Transverse colon (tissue), 3 donors: ENCODE data around the gene RUNX3.

Source experiments
- CTCF ChIP-seq, 5 experiments: fragments of 200-600 bp in 3 of 5; fragments of 450-650 bp in 2 of 5; sonication (generic) in 3 of 5; IDR thresholded peaks; 1 replicate in 2 of 5; 2 replicates in 3 of 5; pipeline ENCODE4 v1.5.1; 2016 to 2017; ENCODE audit warnings: antibody characterized with exemption in 5 of 5, inconsistent platforms in 3 of 5, mild to moderate bottlenecking in 2 of 5, moderate library complexity in 1 of 5
- EP300 ChIP-seq: sonication (generic); formaldehyde crosslinking; IDR thresholded peaks from one replicate; pipeline ENCODE4 v1.6.1; 2017; ENCODE audit warnings: antibody characterized with exemption, low read depth

DNA sequence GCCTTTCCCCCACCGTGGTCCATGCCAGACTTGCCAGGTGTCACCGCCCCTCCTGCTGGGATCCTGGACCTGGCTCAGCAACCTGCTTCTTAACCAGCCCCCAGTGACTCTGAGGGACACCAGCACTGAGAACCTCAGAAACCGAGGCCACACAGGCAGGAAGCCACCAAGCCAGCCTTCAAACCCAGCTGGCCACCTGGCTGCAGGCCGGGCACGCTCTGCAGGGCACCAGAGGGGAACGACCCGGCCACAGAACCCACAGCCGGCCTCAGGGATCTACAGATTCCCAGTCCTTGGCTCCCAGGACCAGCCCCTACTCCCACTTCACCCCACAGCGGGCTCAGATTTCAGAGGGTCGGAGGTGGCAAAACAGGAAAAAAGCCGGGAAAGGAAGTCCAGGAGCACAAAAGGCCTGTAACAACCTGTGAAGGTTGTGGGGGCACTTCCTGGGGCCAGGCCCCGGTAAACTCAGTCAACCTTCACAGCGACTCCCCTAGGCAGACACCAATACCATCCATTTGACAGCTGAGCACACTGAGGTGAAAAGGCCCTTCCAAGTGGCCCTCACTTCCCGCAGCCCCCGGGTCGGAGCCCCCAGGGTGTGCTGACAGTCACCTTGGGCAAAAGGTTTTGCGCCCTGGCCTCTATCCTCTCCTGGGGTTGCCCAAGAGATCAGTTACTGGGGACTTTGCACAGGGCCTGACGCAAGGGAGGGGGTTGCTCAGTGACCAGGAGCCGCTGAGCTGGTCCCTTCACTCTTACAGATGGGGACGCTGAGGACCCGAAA, 14.1 kb downstream of the RUNX3 start:
- TF ChIP-seq CTCF (IDR thresholded peaks at IDR 0.05) (no peak), EP300 (no peak)
